NCI-H2107 treated with DMSO at 0.1 percent for 48 hours (cell line): ENCODE measurements around the gene SLMAP.

Experiments used
- DNase-seq: peaks from one replicate; lab custom pipeline; 2025; ENCODE audit not compliant: unreplicated experiment; lab: John Stamatoyannopoulos, UW

Gene SLMAP

DNA sequence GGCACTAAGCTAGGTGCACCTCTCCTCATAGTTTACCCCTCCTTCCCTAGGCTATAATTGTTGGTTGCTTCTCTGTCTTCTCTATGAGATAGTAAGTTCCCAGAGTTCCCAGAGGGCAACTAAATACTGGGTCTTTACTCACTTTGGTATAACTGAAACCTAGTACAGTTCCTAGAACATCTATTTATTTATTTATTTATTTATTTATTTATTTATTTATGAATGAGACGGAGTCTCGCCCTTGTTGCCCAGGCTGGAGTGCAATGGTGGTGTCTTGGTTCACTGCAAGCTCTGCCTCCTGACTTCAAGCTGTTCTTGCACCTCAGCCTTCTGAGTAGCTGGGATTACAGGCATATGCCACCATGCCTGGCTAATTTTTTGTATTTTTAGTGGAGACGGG is 181.0 kb downstream of the SLMAP start:
- no peak for DNase-seq

DNA sequence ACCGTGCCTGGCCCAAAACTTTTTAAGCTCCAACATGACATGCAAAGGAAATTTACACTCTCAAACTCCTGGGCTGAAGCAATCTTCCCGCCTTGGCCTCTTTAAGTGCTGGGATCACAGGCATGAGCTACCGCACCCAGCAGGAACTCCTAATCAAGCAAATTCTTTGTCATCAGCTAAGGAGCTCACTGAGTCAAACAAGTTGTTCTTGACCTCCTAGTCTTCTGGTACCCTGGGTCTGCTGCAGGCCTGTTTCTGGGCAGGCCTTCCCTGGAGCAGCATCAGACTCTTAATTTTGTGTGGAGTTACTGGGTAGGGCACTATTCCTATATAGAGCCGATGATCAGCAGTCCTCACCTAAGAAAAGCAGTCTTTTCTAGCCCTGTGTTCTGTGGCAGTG is 183.7 kb downstream of the SLMAP start:
- DNase-seq, result no peak

DNA sequence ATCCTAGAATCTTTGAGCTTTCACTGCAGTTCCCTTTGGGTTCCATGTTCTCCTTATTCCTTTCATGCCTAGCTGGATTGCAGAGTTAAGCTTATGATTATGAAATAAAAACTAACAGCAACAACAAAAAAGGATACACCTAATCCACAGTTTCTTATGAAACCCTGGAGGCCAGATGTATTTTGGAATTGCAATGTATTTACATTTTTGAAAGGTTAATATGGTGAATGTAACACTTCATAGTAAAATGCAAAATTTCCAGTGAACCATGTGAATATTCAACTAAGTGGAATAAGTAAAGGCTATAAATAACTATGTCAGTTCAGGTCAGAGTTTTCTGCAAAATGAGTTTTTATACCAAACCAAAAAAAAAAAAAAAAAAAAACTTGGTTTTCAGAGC is 186.3 kb downstream of the SLMAP start:
- no peak for DNase-seq

DNA sequence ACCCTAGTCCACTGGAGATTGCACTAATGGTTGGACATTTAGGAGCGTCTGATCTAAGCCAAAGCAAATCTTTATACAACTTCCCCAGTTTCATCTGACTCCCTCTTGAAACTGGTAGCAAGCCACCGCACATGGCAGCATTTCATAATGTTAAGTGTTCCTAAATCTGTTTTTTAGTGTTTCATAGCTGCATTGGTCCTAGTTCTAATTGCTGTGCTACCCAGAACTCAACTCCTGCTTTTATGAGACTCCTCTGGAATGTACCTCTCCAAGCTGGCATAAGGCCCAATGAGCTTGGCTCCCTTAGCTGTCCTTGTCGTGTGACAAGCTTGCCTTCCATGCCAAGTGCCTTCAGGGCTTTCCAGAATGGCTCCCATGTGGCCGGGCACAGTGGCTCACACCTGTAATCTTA is 186.8 kb downstream of the SLMAP start:
- no peak for DNase-seq

DNA sequence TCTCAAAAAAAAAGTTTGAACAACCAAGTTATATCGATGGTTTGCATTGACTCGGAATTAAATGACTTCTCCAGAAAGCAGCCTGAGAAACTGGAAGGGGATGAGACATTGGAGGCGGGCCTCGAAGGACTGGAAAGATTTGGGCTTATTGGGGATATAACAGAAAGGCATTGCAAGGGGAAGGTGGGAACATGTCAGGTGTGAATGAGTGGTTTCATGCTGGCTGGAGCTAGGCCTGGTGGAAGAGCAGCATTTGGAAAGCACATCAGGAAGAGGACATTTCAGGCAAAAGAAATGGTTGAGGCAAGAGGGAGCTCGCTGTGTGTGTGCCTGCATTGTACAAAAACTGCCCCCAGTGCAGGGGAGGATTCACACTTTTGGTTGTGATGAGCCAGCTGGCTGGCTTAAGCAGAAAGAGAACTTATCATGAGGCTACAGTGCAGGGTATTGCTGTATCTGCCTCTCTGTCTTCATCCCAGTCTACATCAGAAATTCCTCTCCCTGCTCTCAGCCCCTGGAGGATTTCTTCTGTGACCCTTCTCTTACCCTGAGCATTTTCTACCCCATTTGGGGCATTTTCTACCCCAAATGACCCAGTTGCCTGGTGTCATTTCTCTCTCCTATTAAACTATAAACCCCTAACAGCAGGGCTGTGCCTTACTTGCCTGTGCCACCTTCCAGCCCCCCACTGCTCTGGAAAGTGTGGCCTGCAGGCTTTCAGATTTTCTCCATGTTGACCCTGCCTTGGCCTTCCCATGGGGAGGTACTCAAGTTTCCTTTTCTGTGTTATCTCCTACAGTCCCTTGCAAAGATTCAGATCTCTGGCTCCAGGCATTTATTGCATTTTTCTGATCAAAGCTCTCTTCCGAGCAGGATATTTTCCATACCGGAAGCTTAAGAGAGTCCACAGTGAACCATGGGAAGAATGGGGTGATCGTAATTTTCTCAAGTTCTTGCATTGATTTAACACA is 187.7 kb downstream of the SLMAP start:
- no peak for DNase-seq

DNA sequence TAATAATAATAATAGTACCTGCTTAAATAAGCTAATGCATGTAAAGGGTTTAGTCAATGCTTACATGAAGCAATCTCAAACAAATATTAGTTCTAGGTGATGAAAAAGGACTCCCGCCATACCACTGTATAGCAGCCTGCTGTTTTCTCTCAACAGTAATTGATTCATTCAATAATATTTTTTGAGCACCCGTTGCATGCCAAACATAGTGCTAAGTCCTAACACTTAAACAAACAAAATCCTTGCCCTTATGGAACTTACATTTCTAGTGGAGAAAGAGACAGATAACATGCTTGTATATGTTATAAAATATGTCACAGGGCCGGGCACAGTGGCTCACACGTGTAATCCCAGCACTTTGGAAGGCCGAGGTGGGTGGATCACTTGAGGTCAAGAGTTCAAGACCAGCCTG is 190.9 kb downstream of the SLMAP start:
- no peak for DNase-seq

DNA sequence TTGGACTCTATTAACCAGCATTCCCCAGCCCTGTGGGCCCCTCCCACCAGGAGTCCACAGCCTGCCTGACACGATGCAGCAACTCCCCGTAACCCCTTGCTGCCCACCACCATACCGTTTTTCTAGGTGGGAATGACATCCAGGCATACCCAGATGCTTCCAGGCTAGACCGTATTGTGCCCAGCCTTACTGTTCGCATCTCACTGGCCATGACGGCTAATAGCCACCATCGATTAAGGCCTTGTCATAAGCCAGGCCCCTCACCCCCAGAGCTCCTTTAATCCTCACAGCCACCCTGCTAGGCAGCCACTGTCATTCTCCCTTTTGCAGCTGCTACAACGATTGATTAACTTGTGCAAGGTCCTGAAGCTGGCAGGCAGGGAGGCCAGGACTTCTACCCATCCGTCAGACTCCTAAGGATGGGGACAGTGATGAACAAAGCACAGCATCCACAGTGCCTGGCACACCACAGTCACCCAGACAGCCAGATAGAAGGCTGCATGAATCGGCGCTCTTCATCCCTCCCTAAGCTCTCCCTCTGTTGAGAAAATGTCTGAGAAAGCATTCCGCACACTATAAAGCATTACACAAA is 192.1 kb downstream of the SLMAP start:
- no peak for DNase-seq

DNA sequence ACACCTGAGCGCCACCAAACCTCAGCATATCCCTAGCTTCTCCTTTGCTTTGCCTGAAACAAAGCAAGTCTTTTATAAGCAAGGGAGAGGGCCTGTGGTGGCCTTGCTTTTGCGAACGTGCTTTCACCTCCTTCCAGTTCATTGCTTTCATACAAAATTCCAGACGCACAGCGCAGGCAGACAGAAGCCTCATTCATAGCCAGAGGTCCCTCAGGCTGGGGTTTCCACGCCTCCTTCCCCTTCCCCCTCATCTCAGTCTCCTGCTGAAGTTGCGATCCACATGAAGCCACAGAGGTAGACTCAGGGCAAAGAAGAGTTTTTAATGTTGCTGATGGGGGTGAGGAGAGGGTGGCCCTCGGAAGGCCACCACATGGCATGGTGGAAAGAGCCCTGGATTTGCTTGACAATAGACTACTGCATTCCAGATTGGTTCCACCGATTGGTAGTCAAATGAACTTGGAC is 192.7 kb downstream of the SLMAP start:
- DNase-seq, result no peak

DNA sequence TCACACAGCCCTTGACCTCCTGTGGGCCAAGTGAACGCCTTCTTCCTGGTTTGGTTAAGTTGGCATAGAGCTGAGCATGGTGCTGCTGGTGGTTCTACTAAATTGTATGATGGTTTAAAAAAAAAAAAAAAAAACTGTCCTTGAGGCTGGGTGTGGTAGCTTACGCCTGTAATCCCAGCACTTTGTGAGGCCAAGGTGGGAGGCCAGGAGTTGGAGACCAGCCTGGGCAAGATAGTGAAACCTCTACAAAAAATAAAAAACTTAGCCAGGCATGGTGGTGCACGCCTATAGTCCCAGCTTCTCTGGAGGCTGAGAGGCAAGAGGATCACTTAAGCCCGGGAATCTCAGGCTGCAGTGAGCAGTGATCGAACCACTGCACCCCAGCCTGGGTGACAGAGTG is 193.2 kb downstream of the SLMAP start:
- DNase-seq, result no peak

DNA sequence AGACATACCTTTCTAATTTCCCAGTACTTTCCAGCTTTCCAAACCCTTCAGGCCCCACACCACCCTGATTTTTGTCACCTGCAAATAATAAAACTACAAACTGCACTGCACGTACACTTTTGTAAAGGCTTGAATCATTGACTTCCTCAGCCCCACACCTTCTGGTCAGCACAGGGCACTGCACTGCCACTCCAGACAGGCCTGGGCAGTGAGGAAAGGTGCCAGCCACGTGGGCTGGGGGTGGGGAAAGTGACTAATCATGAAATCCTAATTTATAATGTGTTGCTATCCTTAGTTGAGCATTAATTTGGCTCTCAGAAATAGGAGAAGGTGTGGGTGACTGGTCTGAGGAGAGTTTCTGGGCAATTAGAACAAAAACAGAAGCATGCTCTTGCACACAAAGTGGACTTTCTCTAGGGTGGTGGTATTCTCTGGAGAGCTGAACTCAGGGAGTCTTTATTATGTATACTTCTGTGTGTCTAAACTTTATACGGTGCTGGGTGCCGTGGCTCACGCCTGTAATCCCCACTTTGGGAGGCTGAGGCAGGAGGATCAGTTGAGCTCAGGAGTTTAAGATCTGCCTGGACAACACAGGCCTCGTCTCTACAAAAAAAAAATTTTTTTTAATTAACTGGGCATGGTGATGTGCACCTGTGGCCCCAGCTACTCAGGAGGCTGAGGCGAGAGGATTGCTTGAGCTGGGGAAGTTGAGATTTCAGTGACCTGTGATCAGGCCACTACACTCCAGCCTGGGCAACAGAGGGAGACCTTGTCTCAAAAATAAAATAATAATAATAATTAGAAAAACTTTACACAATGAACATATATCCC is 193.9 kb downstream of the SLMAP start:
- no peak for DNase-seq

DNA sequence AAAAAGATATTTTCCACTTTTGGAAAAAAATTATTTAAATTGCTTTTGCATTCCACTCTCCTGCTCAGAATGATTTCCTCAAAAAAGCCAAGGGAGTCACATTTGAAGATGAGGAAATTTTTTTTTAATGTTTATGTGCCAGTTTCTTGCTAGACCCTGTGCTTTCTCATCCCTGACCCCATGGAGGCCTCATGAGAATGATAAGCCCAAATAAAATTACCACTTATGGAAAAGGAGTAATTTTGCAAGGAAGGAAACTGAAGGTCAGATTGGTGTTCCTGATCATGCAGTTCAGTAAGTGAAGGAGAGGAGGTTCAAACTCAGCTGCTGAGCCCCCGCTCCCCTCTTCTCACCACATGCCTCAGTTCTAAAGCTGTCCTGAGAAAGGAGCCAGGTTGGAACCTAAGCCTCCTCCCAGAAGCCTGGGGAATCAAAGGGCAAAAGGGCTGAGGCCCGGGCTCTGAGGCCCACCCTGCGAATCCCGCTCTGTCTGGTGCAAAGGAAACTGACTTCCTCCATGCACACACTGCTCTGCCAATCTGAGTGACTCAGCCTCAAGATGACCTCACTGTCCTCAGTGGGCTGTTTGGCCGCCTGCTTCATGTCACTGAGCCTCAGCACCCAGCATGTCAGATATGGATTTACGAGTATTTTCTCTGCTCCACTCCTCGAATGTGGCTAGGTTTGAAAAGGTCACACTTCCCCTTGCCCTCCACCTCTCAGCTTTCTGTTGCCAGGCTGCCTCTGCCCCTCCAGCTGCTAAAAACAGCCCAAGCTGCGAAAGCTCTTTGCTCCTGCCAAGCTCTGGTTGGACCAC is 195.2 kb downstream of the SLMAP start:
- no peak for DNase-seq

DNA sequence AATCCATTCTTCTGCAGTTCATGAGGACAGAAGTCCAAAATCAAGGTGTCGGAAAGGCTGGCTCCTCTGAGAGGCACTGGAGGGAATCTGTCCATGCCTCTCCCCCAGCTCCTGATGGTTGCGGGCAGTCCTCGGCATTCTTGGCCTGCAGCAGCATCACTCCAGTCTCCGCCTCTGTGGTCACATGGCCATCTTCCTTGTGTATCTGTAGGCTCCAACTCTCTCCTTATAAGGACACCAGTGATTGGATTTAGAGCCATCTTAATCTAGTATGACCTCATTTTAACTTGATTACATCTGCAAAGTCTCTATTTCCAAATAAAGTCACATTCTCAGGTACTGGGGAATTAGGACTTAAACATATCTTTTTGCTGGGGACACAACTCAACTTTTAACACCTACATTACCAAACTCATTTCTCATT is 196.1 kb downstream of the SLMAP start:
- DNase-seq, result no peak

DNA sequence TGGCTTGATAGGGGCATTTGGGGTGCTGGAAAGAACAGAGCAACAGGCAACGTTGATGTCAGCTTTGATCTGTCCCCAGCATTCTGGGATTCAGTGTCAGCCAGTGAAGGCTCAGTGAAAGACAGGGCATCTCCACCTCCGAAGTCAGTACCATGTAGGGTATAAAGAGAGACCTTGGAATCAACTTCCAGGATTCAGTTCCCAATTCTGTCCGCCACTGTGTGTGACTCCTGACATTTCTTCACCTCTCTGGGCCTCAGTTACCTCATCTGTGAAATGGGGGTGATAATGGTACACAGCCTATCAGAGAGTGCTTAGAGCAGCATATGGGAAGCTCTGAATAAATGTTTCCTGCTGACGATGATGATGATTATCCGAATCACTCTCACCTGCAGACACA is 196.5 kb downstream of the SLMAP start:
- DNase-seq, result no peak

DNA sequence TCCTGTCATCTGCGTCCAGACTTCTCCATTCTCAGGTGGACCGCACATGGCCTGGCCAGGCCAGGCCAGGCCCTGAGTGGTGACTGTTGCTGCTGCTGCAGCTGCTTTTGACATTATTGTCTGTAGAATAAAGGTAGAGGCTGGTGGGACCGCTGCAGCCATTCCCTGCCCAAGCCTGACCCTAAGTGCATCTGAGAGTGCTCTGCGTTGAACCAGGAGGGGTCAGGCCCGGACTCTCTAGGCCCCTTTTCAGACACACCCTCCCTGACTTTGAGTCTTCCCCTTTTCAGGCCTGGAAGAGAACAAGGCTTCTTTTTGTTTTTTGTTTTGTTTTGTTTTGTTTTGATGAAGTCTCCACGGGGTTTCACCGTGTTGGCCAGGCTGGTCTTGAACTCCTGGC is 197.5 kb downstream of the SLMAP start:
- no peak for DNase-seq

DNA sequence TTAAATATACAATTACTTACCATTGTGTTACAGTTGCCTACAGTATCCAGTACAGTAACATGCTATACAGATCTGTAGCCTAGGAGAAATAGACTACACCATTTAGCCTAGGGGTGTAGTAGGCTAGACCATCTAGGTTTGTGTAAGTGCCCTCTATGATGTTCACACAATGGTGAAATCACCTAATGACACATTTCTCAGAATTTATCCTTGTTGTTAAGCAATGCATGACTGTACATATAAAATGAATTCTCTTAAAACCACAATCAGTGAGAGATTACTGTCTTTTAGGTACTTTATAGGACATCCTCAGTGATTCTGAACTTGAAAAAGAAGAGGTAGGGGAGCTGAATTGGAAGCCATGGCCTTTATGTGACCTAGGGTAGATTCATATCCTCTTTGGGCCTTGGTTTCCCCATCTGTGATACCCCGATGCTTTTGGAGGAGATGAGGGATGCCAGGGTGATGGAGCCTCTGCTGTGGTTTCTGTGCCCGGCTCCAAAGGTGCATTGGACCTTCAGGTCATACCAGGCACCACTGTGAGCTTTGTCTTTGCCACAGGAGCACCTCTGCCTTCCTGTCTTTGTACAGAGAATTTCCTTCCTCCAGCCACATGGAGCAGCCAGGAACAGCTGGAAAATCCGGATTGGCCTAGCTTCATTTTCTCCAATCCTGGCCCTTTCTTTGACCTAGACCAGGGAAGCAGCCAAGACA is 200.2 kb downstream of the SLMAP start:
- DNase-seq, result no peak

DNA sequence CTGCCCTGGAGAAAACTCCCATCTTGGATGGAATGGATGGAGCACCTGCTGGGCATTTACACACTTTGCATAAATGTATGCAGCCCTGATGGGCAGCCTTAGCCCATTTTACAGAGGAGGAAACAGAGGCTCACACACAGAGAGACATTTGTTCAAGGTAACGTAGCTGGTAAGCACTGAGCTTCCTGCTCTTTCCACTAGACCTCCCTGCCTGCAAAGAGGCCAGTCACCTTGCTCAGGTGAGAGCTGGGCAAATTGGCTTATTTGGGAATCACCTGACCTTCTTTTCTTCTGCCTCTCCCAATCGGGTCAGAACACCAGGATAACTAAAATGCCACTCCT is 200.7 kb downstream of the SLMAP start:
- no peak for DNase-seq

DNA sequence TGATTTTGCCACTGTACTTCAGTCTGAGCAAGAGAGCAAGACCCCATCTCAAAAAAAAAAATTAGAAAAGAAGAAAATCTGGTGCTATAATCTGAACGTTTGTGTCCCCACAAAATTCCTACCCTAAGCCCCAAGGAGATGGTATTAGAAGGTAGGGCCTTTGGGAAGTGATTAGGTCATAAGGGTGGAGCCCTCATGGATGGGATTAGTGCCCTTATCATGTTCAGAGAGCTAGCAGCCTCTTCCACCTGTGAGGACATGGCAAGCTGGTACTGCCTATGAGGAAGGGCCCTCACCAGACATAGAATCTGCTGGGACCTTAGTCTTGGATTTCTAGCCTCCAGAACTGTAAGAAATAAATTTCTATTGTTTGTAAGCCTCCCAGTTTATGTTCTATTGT is 201.7 kb downstream of the SLMAP start:
- no peak for DNase-seq

DNA sequence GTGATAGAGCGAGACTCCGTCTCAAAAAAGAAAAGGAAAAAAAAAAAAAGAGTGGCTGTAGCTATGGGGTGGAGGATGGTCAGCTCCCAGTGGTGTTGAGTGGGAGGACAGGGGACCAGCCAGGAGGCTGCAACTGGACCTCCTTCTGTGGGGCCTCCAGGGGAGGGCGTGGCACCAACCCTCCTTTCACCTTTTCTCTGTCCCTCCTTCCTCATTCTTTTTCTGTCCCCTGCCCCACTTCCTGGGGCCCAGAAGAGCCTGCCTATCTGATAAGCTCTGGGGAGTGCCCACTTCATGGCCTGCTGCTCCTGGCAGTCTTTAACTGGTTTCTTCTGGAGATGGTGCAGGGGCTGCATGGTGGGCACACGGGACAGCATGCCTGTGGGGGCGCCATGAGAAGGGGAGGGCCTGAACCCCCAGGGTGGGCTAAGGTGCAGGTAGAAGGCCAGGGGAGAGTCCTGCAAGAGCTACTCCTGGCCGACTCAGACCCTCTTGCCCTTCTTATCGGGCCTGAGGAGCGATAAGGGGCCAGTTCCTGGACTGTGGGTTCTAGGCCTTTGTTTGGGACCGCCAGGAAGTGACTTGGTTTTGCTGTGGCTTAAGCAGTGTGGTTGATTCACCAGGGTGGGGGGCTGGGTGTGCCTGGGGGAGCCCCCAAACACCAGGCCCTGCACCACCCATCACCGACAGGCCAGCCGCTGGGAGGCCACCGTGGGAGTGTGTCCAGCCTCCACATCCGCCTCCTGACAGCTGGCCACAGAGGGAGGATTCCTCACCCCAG is 202.7 kb downstream of the SLMAP start:
- no peak for DNase-seq

DNA sequence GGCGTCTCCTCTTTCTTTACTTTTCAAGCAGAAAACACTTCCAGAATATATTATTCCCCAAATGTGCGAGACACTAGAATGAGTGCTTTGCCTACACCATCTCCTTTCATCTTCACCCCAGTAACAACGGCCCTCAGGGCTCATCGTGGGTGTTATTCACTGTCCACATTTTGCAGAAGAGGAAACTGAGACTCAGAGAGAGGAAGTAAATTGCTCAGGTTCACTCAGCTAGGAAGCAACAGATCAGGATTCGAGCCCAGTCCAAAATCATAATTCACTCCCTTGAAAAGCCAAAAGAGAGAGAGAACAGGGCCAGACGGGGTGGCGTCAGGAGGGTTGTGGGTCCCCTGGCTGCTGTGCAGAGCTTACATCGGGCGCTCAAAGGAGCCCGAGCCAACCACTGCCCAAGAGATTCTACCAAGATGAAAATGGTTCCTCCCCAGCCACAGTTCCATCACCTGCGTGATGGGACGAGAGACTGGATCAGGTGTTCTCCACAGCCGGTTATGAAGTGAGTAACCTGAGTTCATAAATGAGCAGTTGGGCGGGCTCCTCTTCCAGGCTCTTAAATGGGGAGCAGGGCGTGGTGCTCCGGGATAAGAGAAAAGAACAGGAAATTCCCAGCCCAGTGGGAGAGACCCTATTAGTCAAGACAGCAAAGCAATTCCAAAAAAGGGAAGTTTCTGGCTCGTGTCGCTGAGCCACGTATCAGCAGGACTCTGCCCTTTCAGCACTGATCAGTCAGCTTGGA is 203.5 kb downstream of the SLMAP start:
- no peak for DNase-seq
